Measurements from ENCODE around the gene GATAD2B.

The GATAD2B gene

DNA sequence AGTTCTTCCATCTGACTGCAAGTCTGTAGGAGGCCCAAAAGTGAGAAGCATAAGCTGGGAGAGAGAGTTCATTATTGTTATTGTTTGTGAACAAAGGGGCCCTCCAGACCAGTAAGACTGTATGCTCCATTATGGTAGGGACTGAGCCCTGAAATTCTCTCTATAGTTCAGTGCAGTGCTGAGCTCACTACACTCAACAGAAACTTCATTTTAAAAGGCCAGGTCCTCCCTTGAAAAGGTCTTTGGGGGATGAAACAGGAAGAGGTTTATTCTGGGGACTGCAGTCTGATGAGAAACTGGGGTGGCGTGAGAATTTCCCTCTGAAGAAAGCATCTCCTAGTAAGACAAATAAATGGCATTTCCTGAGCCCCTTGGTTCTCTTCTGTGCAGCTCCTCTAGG, 5.5 kb upstream of the GATAD2B start:
- DNase-seq (ENCODE audit: low spot score): peak; percentile 60
- TF ChIP-seq, protein P1, sequence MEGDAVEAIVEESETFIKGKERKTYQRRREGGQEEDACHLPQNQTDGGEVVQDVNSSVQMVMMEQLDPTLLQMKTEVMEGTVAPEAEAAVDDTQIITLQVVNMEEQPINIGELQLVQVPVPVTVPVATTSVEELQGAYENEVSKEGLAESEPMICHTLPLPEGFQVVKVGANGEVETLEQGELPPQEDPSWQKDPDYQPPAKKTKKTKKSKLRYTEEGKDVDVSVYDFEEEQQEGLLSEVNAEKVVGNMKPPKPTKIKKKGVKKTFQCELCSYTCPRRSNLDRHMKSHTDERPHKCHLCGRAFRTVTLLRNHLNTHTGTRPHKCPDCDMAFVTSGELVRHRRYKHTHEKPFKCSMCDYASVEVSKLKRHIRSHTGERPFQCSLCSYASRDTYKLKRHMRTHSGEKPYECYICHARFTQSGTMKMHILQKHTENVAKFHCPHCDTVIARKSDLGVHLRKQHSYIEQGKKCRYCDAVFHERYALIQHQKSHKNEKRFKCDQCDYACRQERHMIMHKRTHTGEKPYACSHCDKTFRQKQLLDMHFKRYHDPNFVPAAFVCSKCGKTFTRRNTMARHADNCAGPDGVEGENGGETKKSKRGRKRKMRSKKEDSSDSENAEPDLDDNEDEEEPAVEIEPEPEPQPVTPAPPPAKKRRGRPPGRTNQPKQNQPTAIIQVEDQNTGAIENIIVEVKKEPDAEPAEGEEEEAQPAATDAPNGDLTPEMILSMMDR (IDR thresholded peaks at IDR 0.05; ENCODE audit: extremely low read depth, missing control alignments): no peak

DNA sequence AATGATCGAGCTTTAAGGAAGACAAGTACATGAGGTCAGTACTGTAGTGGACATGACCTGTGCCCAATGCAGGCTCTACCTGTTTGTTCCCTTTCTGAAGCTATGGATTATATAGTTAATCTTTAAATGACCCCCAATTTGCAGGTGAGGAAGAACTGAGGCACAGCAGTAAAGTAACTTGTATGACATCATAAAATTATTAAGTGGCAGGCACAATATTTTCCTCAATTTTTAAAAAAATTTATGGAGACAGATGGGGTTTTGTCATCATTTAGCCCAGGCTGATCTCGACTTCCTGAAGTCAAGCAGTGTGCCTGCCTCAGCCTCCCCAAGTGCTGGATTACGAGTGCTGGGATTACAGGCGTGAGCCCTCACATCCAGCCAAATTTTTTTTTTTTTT, 3.6 kb upstream of the GATAD2B start:
- DNase-seq (ENCODE audit: low spot score): no peak
- TF ChIP-seq, protein P1 (IDR thresholded peaks at IDR 0.05; ENCODE audit: extremely low read depth, missing control alignments): no peak

DNA sequence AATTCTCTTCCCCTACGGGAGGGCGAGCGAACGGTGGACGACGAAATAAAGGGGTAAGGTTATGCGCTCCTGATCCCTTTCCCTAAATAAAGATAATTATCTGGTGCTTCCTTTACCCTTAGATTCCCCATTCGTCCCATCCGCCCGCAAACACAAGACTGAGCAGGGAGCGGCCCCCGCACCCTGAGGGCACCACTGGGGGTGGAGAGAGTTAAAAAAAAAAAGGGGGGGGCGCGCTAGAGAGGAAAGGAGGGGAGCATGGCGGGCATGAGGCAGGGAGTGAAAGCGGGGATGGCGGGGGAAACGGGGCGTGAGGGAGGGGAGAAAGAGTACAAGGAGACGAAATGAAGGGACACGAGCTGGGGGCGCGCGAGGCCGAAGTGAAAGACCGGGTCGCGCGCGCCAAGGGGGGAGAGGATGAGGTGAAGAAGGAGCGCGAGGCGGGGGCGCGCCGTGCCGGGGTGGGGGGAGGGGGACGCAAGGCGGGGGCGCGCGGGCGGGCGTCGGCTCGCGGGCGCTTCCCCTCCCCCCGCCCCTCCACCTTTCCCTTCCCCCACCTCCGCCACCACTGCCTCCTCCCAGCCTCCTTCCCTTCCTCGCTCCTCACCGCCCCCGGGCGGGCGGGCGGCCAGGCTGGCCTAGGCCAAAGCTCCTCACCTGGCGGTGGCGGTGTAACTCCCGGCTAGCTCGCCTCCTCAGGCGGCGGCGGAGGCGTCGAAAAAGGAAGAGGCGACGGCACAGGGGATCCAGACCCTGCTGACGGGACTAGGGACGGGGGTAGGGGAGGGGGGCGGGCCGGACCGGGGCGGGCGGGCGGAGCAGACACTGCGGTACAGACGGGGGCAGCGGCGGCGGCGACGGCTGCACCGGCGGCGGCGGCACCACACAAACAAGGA, 448 bp downstream of the GATAD2B start:
- TF ChIP-seq, protein P1 (IDR thresholded peaks at IDR 0.05; ENCODE audit: extremely low read depth, missing control alignments): peak; percentile 30
- no peak for DNase-seq (ENCODE audit: low spot score)

DNA sequence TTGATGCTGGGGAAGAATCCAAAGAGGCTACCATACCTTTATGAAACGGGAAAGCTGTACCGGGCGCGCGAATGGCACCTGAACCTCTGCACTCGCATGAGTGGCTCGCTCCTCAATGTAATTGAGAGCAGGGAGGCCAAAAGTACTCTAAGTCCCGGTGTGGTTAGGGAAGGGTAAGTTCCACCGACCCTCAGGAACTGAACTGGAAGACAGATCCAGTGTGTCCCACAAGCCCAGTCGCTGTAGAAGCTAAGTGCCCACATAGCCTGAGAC, 1.0 kb downstream of the GATAD2B start:
- DNase-seq (ENCODE audit: low spot score): no peak

DNA sequence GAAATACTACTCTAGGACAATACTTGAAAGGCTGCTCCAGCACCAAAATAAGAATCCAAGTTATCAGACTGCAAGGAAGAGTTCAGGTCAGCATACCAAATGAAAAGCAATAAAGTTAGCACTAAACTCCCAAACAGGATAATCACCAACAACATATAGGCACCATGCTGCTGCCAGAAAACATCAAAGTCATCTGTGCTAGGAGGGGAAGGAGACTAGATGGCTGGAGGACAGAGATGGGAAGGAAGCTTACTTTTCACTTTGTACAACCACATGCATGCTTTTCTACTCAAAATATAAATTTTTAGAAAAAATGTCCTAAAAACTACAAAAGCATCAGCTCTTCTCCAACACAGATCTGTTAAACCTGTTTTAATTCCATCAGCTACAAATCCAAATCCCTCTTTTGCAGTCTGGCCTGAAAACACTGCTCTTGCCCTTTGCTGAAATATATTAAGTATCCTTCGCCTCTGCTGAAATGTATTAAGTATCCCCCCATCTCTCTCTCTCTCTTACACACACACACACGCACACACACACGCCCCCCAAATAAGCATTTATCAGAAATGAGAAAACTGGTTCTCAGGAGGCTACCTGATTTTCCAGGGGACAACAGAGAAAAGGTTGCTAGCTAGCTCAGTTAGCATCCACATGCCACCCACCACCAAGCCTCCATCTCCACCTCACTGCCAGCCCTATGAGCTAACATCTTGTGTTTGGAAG, 1.5 kb downstream of the GATAD2B start:
- TF ChIP-seq, protein P1 (IDR thresholded peaks at IDR 0.05; ENCODE audit: extremely low read depth, missing control alignments): no peak
- DNase-seq (ENCODE audit: low spot score): no peak

More for the DNA sequence above, 1.0 kb downstream of the GATAD2B start:
- TF ChIP-seq, protein P1 (IDR thresholded peaks at IDR 0.05; ENCODE audit: extremely low read depth, missing control alignments): no peak

DNA sequence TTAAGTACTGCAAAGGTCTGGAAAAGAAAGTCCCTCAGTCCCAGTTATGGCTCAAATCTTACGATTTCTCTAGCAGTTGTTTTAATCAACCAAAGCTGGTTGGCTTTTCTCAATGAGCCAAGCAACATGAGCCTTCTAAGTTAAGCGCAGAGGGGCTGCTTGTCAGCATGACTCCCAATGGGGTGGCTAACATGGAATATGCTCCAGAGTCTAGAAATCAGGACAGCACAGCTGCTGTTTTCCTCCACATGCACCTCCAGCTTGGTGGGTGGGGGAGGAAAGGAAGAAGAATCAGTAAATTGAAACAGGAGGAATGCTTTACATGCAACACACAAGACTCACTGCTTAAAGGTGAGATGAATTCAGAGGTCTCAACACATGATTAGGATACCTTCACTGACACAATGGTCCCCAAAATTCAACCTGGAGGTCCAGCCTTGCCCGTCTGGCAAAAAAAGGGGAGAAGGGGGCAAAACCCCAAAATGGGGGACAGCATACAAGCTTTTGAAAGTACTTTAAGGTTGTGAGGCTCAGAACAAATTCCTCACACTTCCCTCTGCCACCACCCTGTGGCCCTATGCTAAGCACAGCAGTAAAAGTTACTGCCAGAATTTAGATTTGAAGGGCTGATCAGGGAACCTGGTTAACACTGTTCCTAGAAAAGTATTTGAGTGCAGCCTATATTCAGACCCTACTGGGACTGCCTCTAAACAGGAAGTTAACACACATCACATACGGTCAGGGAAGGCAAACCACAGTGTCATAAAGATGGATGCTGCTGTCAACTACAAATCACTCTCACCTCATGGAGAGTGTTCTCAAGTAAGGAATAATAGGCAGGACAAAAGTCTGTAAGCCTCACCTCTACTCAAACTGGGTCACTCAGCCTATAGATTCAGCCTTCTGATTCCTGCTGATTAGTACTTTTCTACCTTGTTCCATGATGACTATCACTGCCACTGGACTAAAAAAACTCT, 2.6 kb downstream of the GATAD2B start:
- DNase-seq (ENCODE audit: low spot score): peak; percentile 26
- TF ChIP-seq, protein P1 (IDR thresholded peaks at IDR 0.05; ENCODE audit: extremely low read depth, missing control alignments): no peak
